Activated CD8-positive, alpha-beta T cell treated with anti-CD3 and anti-CD28 coated beads, Interleukin-2, amount 10 ng/mL, durations not matched to agents 7 days and 5 days (primary cell): ENCODE measurements around the gene OR5W2. TPM values are rescaled to one million over a fixed set of nuclear protein-coding genes. Genes with fewer than 3 reads are reported as not detected.
"Not testable (repeated sequence)": the region's sequence is repeated elsewhere in the genome, so short reads cannot be mapped to it uniquely, and the experiment has no call there.

Source experiments
- ATAC-seq: fragments of 150-1000 bp; cut with Tn5 transposase; one replicate; pipeline ENCODE4 v1.10.0; 2021; ENCODE audit warnings: moderate library complexity
- CTCF ChIA-PET: fragments of 350-600 bp; sonication (Branson Sonifier 250); formaldehyde crosslinking; loops from one replicate; lab custom pipeline; 2021; ENCODE audit warnings: antibody characterized with exemption; lab: Charles Lee
- POLR2A ChIA-PET: fragments of 350-600 bp; sonication (Branson Sonifier 250); formaldehyde crosslinking; loops from one replicate; lab custom pipeline; 2021; ENCODE audit warnings: antibody characterized with exemption; lab: Charles Lee
- DNase-seq: peaks from one replicate; pipeline ENCODE4 v3.0.0-alpha.2; 2020
- H3K27ac Mint-ChIP-seq: one replicate; pipeline ENCODE4 v1.8.0; 2021; ENCODE audit warnings: mild to moderate bottlenecking, mixed read lengths
- H3K27me3 Mint-ChIP-seq: one replicate; pipeline ENCODE4 v1.8.0; 2021; ENCODE audit warnings: low read depth, mixed read lengths
- H3K36me3 Mint-ChIP-seq: one replicate; pipeline ENCODE4 v1.8.0; 2021; ENCODE audit warnings: low read depth, mixed read lengths
- H3K4me1 Mint-ChIP-seq: one replicate; pipeline ENCODE4 v1.8.0; 2021; ENCODE audit warnings: low read depth, mixed read lengths
- H3K4me3 Mint-ChIP-seq: one replicate; pipeline ENCODE4 v1.8.0; 2021; ENCODE audit warnings: mild to moderate bottlenecking, mixed read lengths
- H3K9me3 Mint-ChIP-seq: one replicate; pipeline ENCODE4 v1.8.0; 2022; ENCODE audit warnings: mixed read lengths; ENCODE audit not compliant: insufficient read depth
- total RNA-seq, 2 experiments: library from RNA; stranded (reverse); gene quantifications; one replicate each; pipeline ENCODE4 v1.2.3, GENCODE V29; 2021

Gene OR5W2
- total RNA-seq, result not detected

DNA sequence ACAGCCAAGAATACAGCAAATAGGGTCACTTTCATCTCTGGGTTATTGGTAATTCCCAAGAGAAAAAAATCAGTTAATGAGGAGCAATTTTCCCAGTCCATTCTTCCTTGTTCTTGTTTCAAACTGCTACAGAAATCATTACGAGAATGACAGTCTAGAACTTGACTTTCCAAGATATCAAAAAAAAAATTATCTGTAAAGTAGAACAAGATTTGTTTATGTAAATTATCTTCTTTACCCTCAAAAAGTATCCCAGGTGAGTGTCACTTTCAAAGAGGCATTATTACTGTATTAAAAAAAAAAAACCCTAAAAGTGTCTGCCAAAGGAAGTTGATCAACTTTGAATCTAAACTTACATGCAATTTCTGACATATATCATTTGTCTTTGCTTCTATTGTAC lies at the start of gene OR5W2:
Gene OR5W2, minus strand, starts transcription at position 101 of the 400 bp plus-strand sequence. Its CDS starts 0 bp downstream, at position 101.
- H3K9me3 Mint-ChIP-seq, result peaks cover 29% of the 10 kb centered on the region
- H3K27me3 Mint-ChIP-seq, result no peaks in the 10 kb centered on the region
- no peaks in the 10 kb centered on the region for H3K36me3 Mint-ChIP-seq
- ATAC-seq (no peak), DNase-seq (no peak)
- H3K4me1 Mint-ChIP-seq, result no peaks in the 10 kb centered on the region
- POLR2A ChIA-PET, result no interaction called here
- CTCF ChIA-PET, result no interaction called here
- no peak within 1 kb of the TSS for H3K4me3 Mint-ChIP-seq
- no peak within 1 kb of the TSS for H3K27ac Mint-ChIP-seq

DNA sequence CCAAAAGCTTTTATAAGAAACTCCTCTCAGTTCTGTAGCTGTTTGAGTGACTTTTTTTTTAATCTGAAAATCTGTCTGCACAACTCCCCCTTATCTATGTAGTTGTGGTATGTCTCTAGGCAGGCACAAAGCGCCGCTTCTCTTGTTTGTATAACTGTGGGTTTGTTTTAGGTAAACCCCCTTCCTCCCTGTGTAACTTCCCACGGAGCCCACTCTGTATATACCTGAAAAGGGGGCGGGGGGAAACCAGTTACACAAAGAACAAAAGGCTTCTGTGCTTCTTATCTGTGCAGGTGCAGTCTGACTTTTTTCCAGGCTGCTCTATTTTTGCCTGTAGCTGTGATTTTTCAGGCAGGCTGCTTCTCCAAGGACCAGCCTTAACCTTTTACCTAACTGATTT lies 42.1 kb upstream of the OR5W2 start:
- H3K27ac Mint-ChIP-seq, result no peak overlapping the region
- H3K9me3 Mint-ChIP-seq, result peaks cover 10% of the 10 kb centered on the region
- CTCF ChIA-PET, result no interaction called here
- POLR2A ChIA-PET, result no interaction called here
- H3K27me3 Mint-ChIP-seq, result no peaks in the 10 kb centered on the region
- ATAC-seq (no peak), DNase-seq (no peak)
- no peaks in the 10 kb centered on the region for H3K36me3 Mint-ChIP-seq
- no peak overlapping the region for H3K4me3 Mint-ChIP-seq
- no peaks in the 10 kb centered on the region for H3K4me1 Mint-ChIP-seq

DNA sequence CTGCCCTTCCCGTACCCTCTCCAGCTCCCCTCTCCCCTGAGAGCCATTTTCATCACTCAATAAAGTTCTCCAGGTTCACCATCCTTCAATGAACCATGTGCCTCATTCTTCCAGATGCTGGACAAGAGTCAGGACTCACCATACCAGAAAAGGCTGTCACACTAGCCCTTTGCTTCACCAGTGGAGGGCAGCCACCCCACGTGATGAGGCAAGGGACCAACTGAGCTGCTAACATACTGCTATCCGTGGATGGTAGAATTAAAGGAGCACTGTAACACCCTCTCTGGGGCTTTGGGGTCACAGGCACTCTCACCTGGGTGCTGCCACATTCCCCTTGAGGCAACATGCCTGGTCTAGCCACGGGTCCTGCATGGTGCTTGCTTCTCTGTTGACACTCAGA lies 34.9 kb upstream of the OR5W2 start:
- no peaks in the 10 kb centered on the region for H3K27me3 Mint-ChIP-seq
- no peak overlapping the region for H3K4me3 Mint-ChIP-seq
- ChIA-PET CTCF (no interaction called here), POLR2A (no interaction called here)
- H3K36me3 Mint-ChIP-seq, result no peaks in the 10 kb centered on the region
- no peaks in the 10 kb centered on the region for H3K4me1 Mint-ChIP-seq
- DNase-seq, result no peak
- no peak overlapping the region for H3K27ac Mint-ChIP-seq
- ATAC-seq, result no peak
- H3K9me3 Mint-ChIP-seq, result peaks cover 9% of the 10 kb centered on the region

DNA sequence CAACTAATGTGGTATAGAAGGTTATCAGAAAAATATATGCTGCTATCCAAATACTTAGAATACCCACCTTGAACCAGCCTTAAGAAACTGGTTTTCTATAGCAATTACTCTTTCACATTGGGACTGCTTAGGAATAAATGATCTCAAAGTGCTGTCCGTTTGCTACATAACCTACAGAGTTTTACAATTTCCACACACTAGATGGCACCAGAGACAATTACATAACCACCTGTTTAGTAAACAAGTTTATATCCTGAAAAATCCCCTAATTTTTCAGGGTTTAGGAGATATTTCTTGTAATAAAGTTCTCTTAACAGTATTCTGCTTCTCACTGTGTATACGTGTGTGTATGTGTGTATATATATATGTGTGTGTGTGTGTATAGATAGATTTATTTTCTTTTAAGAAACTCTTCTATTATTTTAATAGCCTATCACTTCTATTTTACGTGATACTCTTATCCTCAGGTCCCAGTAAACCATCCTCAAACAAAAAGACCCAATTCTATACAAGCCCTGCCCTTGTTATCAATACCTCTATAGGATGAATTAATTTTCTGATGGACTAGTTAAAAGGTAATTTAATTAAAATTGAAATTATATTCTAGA lies 28.5 kb upstream of the OR5W2 start:
- H3K27me3 Mint-ChIP-seq, result no peaks in the 10 kb centered on the region

DNA sequence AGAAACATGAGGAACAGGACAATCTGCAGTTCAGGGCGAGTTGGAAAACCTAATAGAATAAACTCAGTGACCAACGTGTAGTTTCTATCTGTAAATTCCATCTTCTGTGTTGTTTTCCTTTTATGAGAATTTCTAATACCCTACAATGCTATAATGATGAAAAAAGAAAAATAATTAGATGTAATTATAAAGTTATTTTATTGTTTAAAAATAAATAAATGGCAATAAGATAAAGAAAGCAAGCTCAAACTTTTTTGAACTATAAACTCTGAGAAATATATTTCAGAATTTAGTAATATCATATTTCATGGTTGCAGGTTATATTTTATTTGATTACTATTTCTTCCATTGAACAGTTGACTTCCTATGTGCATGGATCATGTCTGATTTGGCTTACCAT lies 21.9 kb upstream of the OR5W2 start, which contains the start of gene OR5I1:
Gene OR5I1, minus strand, starts transcription at position 101 of the 400 bp plus-strand sequence. Its CDS starts 0 bp downstream, at position 101.
- H3K27ac Mint-ChIP-seq, result no peak within 1 kb of the TSS
- no peaks in the 10 kb centered on the region for H3K4me1 Mint-ChIP-seq
- ChIA-PET CTCF (no interaction called here), POLR2A (no interaction called here)
- H3K27me3 Mint-ChIP-seq, result no peaks in the 10 kb centered on the region
- DNase-seq (no peak), ATAC-seq (no peak)
- no peaks in the 10 kb centered on the region for H3K36me3 Mint-ChIP-seq
- no peak within 1 kb of the TSS for H3K4me3 Mint-ChIP-seq
- peaks cover 6% of the 10 kb centered on the region for H3K9me3 Mint-ChIP-seq

More for the DNA sequence above, 28.5 kb upstream of the OR5W2 start:
- Mint-ChIP-seq H3K4me1 (no peaks in the 10 kb centered on the region), H3K9me3 (no peaks in the 10 kb centered on the region), H3K36me3 (no peaks in the 10 kb centered on the region), H3K4me3 (no peak overlapping the region), H3K27ac (no peak overlapping the region)
- ChIA-PET CTCF (no interaction called here), POLR2A (no interaction called here)
- no peak for ATAC-seq
- DNase-seq, result no peak

DNA sequence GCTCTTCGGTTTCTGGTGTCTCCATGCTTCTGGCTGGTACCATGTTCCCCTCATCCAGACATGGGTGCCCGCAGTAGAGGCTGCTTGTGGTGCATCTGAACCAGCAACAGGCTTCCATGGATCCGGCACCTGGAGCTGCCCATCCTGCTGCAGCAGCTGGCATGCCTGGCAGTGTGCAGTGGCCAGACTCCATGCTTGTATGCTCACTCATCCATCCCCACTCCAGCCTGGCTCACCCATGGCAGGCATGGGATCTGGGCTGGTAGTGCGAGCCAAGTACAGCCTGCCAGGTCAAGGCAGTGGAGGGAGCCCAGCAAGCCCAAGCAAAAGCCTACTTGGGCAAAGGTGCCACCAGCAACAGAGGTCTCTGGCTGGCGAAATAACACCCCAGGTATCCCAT lies 6.2 kb upstream of the OR5W2 start:
- ChIA-PET POLR2A (no interaction called here), CTCF (no interaction called here)
- Mint-ChIP-seq H3K9me3 (peaks cover 6% of the 10 kb centered on the region), H3K27me3 (no peaks in the 10 kb centered on the region), H3K36me3 (no peaks in the 10 kb centered on the region), H3K4me1 (no peaks in the 10 kb centered on the region), H3K27ac (no peak overlapping the region), H3K4me3 (no peak overlapping the region)
- no peak for ATAC-seq
- DNase-seq, result no peak

DNA sequence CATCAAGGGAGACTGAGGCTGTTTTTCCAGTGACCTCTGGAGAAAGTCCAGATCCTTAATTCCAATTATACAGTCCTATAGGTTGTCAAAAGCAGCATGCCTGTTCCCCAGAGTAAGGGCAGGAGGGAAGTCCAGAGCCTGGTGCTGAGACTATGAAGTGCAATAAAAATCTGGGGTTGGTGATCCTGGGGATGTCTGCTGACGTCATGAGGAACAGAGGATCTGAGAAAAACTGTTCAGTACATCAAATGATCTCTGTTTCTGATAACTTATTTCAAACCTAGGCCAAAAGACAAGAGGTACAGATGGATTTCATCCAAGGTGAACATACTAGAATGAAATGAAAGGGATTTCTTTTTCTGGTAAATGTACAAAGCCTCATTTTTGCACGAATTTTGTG lies 12.1 kb downstream of the OR5W2 start:
- H3K27me3 Mint-ChIP-seq, result no peaks in the 10 kb centered on the region
- peaks cover 5% of the 10 kb centered on the region for H3K9me3 Mint-ChIP-seq
- no peak overlapping the region for H3K4me3 Mint-ChIP-seq
- ATAC-seq, result no peak
- H3K27ac Mint-ChIP-seq, result no peak overlapping the region
- H3K4me1 Mint-ChIP-seq, result no peaks in the 10 kb centered on the region
- no peak for DNase-seq
- no peaks in the 10 kb centered on the region for H3K36me3 Mint-ChIP-seq
- CTCF ChIA-PET, result no interaction called here
- POLR2A ChIA-PET, result no interaction called here

DNA sequence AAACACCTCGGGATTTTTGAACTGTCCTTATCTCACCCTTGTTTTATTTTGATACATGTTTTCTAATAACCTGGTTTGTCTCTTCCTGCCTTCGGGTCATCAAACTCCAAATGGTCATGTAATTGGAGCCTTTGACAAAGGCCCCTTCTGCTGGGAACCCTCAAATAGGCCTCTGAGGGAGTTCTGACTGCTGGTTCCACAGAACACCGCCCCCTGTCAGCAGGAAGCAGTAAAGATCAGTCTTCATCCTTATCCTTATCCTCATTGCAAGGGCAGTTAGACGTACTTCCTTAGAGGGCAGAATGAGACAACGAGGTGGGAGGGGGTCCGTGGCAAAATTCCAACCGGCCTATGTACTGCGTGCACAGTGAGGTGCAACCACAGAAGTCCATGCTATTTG lies 19.2 kb downstream of the OR5W2 start:
- H3K9me3 Mint-ChIP-seq, result peaks cover 15% of the 10 kb centered on the region
- no peaks in the 10 kb centered on the region for H3K4me1 Mint-ChIP-seq
- POLR2A ChIA-PET, result no interaction called here
- no peak overlapping the region for H3K4me3 Mint-ChIP-seq
- H3K36me3 Mint-ChIP-seq, result no peaks in the 10 kb centered on the region
- no peak overlapping the region for H3K27ac Mint-ChIP-seq
- CTCF ChIA-PET, result no interaction called here
- no peaks in the 10 kb centered on the region for H3K27me3 Mint-ChIP-seq
- DNase-seq (no peak), ATAC-seq (no peak)

DNA sequence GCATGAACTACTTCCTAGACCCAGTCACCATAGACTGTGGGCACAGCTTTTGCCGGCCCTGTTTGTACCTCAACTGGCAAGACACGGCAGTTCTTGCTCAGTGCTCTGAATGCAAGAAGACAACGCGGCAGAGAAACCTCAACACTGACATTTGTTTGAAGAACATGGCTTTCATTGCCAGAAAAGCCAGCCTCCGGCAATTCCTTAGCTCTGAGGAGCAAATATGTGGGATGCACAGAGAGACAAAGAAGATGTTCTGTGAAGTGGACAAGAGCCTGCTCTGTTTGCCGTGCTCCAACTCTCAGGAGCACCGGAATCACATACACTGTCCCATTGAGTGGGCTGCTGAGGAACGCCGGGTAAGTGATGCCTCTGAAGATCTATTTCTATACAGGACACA lies 28.9 kb downstream of the OR5W2 start:
- H3K9me3 Mint-ChIP-seq, CTCF ChIA-PET, H3K36me3 Mint-ChIP-seq, ATAC-seq, DNase-seq, H3K27ac Mint-ChIP-seq, POLR2A ChIA-PET, H3K27me3 Mint-ChIP-seq, H3K4me1 Mint-ChIP-seq, H3K4me3 Mint-ChIP-seq: not testable (repeated sequence)

DNA sequence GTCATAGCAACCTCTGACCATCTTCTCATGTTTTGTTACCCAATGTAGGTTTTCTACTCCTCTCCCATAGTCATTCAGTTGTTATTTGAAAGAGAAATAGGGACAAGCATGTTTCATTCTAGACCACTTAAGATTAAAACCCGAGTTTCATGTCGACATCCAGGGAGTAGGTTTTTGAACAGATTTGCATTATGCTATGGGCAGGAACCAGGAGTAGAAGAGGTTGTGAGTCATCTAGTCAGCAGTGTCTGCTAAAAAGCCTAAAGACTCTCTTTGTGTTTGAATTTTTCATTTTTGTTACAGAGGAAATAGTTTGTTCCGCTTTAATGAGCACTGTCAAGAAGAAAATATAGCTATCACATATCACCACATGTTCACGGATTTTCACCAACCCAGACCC lies 29.4 kb downstream of the OR5W2 start:
- H3K27me3 Mint-ChIP-seq, CTCF ChIA-PET: not testable (repeated sequence)

DNA sequence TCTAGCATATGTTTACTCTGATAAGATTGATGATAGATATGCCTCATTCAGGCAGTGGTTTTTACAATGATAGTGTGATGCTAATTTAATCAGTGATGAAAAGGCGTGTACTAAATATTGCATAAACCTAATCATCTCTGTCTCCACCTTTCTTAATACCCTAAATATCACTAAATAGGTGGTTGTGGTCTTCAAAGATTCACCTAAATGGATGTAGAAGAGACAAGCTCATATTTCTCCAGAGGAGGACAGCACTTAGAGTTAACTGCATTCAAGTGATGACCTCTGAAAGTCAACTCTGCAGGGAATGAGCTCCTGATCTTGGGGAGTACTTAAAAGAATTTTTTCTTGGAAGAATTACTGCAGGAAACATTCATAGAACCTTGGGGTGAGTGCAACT lies 31.4 kb downstream of the OR5W2 start, which contains the start of gene TRIM51:
Gene TRIM51, plus strand, starts transcription at position 301 of the 400 bp plus-strand sequence. CDS start 2,132 bp downstream, outside the sequence.
- DNase-seq, H3K9me3 Mint-ChIP-seq, H3K27ac Mint-ChIP-seq, H3K27me3 Mint-ChIP-seq, H3K4me3 Mint-ChIP-seq, POLR2A ChIA-PET, ATAC-seq, H3K36me3 Mint-ChIP-seq, CTCF ChIA-PET, H3K4me1 Mint-ChIP-seq: not testable (repeated sequence)

More for the DNA sequence above, 29.4 kb downstream of the OR5W2 start:
- POLR2A ChIA-PET, H3K4me3 Mint-ChIP-seq, H3K9me3 Mint-ChIP-seq, H3K27ac Mint-ChIP-seq, DNase-seq, ATAC-seq, H3K4me1 Mint-ChIP-seq, H3K36me3 Mint-ChIP-seq: not testable (repeated sequence)

DNA sequence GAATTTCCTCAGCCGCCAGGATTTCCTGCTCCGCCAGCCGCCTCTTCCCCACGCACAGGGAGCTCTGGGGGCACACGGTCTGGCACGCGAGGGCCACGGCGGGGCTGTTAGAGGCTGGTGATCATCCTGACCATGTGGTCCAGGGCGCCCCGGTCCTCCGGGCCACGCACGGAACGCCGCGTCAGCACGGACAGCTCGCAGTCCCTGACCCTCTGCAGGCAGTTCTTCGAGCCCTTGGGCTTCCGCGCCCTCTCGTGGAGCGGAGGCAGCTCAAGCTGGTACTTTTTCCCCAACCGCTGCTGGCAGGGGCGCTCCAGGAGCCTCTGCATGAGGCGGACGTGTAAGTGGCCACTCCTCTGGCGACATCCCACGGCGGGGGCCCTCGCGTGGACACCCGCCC lies 41.2 kb downstream of the OR5W2 start:
- POLR2A ChIA-PET, ATAC-seq, H3K4me3 Mint-ChIP-seq, H3K27ac Mint-ChIP-seq, CTCF ChIA-PET, H3K4me1 Mint-ChIP-seq, H3K27me3 Mint-ChIP-seq, H3K36me3 Mint-ChIP-seq, DNase-seq: not testable (repeated sequence)
- peaks cover 13% of the 10 kb centered on the region for H3K9me3 Mint-ChIP-seq

DNA sequence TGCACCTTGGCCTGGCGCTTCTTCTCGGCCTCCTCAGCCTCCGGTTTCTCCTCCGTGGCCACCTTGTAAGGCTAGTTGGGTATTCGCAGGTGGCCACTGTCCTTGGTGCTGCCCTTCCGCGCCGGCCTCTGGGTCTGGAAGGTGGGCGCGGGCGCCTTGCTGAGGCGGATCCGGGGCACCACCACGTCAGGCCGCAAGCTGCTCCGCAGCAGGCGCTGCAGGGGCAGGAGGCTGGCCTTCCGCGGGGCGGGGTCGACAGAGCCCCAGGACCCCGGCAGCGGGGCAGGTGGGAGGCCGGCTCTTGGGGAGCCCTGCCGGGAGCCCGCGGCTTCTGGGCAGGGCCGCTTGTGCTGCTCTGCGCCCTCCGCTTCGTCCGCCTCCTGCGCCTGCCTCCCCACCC lies 41.7 kb downstream of the OR5W2 start:
- H3K4me1 Mint-ChIP-seq, POLR2A ChIA-PET, DNase-seq, H3K27ac Mint-ChIP-seq, H3K27me3 Mint-ChIP-seq, ATAC-seq, H3K36me3 Mint-ChIP-seq, CTCF ChIA-PET, H3K4me3 Mint-ChIP-seq: not testable (repeated sequence)
- peaks cover 13% of the 10 kb centered on the region for H3K9me3 Mint-ChIP-seq
